Glomerular endothelial cell (primary cell): ENCODE data around the gene ZDHHC11. TPM values are rescaled to one million over a fixed set of nuclear protein-coding genes. Genes with fewer than 3 reads are reported as not detected.
"Not testable (repeated sequence)": the region's sequence is repeated elsewhere in the genome, so short reads cannot be mapped to it uniquely, and the experiment has no call there.

Experiments used
- DNase-seq: peaks from one replicate; pipeline ENCODE4 v3.0.0-alpha.2; 2011; ENCODE audit warnings: low read depth, low spot score; ENCODE audit errors: extremely low read depth
- total RNA-seq: library from RNA; depleted of rRNA; stranded (reverse); fragments of >200 nt; gene quantifications from 2 replicates; pipeline ENCODE4 v1.2.3, GENCODE V29; 2015

The ZDHHC11 gene
- total RNA-seq, 1 donor from 2014 or later = 0.70 TPM

GRCh38 chr5:880816-881550, 30.2 kb upstream of the ZDHHC11 start:
- no peak for DNase-seq

DNA sequence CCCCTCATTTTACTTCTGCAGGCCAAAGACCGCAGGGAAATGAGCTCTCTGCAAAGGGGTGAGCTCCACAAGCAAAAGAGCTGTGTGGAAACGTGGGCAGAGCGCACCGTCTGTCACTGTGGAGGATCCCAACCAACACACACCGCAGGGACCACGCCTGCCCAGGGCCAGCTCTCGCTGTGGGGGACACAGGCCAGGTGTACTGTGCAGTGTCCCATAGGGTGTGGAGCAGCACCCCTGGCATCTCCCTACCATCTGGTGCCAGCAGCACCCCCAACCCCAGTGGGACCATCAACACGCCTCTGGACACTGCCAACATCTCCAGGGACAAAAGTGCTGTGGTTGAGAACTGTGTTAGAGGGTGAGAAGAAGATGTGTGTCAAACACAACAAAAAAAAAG, 27.9 kb upstream of the ZDHHC11 start:
- DNase-seq = not testable (repeated sequence)

- DNase-seq = no peak
These were observed 27.3 kb upstream of the ZDHHC11 start for GRCh38 chr5:878125-878524.

DNA sequence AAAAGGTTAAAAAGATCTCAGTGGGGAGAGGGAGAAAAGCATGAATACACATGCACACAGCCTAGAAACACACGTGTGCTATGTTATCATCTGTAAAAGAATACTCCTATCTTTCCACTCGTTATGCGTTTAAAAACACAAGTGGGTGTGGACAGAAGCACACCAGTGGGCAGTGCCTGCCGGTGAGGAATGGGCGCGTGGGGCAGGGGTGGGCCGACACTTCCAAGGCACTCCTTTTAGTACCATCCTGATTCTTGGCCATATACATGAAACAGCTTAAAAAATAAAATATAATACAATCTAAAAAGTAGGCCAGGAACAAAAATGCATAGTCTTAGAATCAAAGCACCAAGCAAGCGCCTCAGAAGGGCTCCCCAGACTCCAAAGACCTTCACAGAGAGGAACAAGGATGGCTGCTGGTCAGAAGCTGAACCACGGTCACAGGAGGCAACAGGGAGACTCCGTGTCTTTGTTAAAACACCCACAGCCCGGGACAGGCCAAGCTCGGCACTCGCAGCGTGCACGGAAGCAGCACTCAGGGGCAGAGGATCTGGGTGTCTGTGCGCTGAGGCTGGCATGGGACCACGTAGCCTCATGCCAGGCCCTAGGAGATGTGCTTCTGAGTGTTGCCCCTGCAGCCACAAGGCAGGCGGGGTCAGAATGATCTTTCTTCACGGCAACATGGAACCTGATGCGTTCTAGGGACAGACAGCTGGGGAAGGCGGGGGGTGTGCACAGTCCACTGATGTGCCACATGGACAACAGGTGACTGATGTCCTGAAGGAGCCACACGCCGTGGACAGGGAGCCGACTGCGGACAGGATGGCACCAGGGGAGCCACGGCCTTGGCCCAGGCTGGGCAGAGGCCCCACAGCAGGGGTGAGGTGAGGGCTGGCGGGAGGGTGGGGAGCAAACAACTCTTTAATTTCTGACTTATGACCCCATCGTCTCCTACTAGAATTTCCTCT, 25.9 kb upstream of the ZDHHC11 start:
- DNase-seq = no peak

- DNase-seq = no peak
These were observed 25.1 kb upstream of the ZDHHC11 start for GRCh38 chr5:875931-876330.

GRCh38 chr5:873328-873727, 22.5 kb upstream of the ZDHHC11 start:
- DNase-seq = no peak

GRCh38 chr5:872301-872700, 21.5 kb upstream of the ZDHHC11 start:
- DNase-seq = no peak

GRCh38 chr5:871596-872298, 21.0 kb upstream of the ZDHHC11 start:
- no peak for DNase-seq

DNA sequence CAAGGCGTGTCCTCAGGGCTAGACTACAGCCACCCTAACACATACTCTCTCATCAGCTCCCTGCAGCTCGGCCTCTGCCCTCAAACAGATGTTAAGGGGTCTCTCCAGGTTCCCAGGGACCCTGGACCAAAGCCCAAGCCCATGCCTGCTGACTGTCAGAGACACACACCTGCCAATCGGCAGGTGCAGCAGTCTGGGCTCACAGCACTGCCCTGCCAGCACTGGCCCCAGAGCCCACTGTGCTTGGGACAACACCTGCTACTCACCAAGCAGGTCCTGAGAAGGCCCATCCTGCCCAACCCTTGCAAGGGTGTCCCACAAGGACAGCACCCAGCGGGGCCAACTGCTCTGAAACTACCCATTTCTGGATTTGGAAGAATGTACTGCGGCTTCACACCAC, 20.2 kb upstream of the ZDHHC11 start:
- DNase-seq = no peak

GRCh38 chr5:868428-869135, 17.8 kb upstream of the ZDHHC11 start:
- DNase-seq = no peak

GRCh38 chr5:867300-867870, 16.6 kb upstream of the ZDHHC11 start:
- no peak for DNase-seq

- no peak for DNase-seq
These were observed 15.0 kb upstream of the ZDHHC11 start for GRCh38 chr5:865771-866170.

- no peak for DNase-seq
These were observed 14.4 kb upstream of the ZDHHC11 start for GRCh38 chr5:865168-865521.

DNA sequence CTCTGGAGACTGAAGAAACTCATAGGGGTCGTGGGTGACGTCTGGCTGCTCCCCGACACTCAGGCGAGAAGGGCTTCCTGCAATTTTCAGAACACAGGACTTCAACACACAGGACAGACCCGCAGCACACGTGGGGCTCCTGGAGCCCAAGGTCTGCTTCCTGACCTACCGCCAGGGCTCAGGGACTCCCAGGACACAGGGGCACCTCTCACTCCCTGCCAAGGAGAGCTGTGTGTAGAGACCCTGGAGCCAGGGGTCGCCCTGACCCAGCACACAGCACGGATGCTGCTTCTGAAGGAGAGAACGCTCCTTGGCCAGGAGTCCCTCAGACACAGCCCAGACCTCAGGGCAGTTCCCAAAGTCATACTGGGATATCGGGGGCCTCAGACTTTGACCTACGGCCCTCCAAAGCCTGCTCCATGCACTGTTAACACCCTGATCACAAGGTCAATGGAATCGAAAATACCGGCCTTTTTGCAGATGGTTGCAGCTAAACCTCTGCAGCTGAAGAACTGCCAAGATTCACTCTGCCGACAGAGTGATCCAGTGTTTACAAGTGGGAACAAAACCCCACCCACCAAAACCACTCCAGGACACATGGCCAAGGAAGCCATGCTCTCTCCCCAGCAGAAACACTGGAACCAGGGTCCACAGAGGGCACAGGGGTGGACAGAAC, 13.8 kb upstream of the ZDHHC11 start:
- DNase-seq = no peak

DNA sequence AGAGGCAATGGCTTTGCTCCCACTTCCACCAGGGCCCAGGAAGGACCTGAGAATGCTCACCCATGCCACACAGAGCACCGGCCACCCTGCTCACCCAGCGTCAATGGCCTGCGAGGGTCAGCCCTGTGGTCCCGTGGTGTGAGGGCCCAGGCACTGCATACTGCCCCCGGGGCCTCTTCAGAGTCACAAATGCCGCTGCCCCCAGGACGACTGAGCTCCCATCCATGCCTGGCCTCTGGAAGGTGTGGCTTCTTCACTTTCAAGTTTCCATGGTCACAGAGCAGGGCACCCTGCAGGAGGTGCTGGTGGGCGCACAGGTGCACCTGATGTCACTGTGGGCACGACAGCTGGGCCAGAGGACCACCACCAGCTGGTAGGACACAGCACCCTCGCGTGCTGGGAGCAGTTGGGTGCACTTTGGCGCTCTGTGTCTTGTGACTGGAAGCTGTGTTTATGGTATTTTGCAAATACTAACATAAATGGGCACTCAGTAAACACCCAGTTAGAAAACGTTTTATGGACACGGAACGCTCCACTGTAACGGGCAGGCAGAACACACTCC, 12.5 kb upstream of the ZDHHC11 start:
- no peak for DNase-seq

GRCh38 chr5:862367-863243, 11.8 kb upstream of the ZDHHC11 start:
- no peak for DNase-seq

GRCh38 chr5:861442-862366, 10.9 kb upstream of the ZDHHC11 start:
- DNase-seq = no peak
